ENCODE measurements around the gene FMN1.

- TF ChIP-seq CTCF (IDR thresholded peaks at IDR 0.05 in 4 of 5, conservative IDR thresholded peaks at IDR 0.05 in 1 of 5): no peak
- TF ChIP-seq POLR2A (IDR thresholded peaks at IDR 0.05): no peak
Observed at GRCh38 chr15:33124279-33124678, 70.2 kb downstream of the FMN1 start.

Data from gastrocnemius medialis (tissue), 4 donors.